Endodermal cell (in vitro differentiated cells): Measurements from ENCODE around the gene PLSCR3. TPM values are rescaled to one million over a fixed set of nuclear protein-coding genes. Genes with fewer than 3 reads are reported as not detected.

ENCODE experiments used
- DNase-seq: peaks from one replicate; pipeline ENCODE4 v3.0.0-alpha.2; 2017
- H3K27ac ChIP-seq: 2 replicates; pipeline ENCODE4 v1.5.1; 2013; ENCODE audit warnings: mild to moderate bottlenecking, low read depth, low read length, moderate library complexity
- H3K27me3 ChIP-seq: 2 replicates; pipeline ENCODE4 v1.6.1; 2013; ENCODE audit warnings: mild to moderate bottlenecking, low read length, moderate library complexity; ENCODE audit not compliant: insufficient read depth, control insufficient read depth, poor library complexity, severe bottlenecking
- H3K36me3 ChIP-seq: 2 replicates; pipeline ENCODE4 v1.7.0; 2013; ENCODE audit warnings: mild to moderate bottlenecking, low read length, moderate library complexity; ENCODE audit not compliant: control insufficient read depth, insufficient read depth
- H3K4me1 ChIP-seq: one replicate; pipeline ENCODE4 v1.7.0; 2013; ENCODE audit warnings: low read length; ENCODE audit not compliant: control insufficient read depth, insufficient read depth
- H3K4me3 ChIP-seq: 2 replicates; pipeline ENCODE4 v1.5.1; 2013; ENCODE audit warnings: mild to moderate bottlenecking, low read length, moderate library complexity
- H3K9ac ChIP-seq: 2 replicates; pipeline ENCODE4 v1.6.1; 2013; ENCODE audit warnings: mild to moderate bottlenecking, low read length, moderate library complexity; ENCODE audit not compliant: poor library complexity, severe bottlenecking; ENCODE audit errors: extremely low read depth
- H3K9me3 ChIP-seq: 2 replicates; pipeline ENCODE4 v1.6.1; 2013; ENCODE audit warnings: mild to moderate bottlenecking, low read length, moderate library complexity; ENCODE audit not compliant: control insufficient read depth
- H3K27ac Mint-ChIP-seq: 2 replicates; pipeline ENCODE4 v1.8.0; 2020; ENCODE audit warnings: mixed read lengths
- H3K27me3 Mint-ChIP-seq: 2 replicates; pipeline ENCODE4 v1.8.0; 2021; ENCODE audit warnings: mild to moderate bottlenecking, mixed read lengths; ENCODE audit not compliant: insufficient read depth
- H3K36me3 Mint-ChIP-seq: 2 replicates; pipeline ENCODE4 v1.8.0; 2020; ENCODE audit warnings: low read depth, mixed read lengths
- H3K4me1 Mint-ChIP-seq: 2 replicates; pipeline ENCODE4 v1.8.0; 2020; ENCODE audit warnings: mixed read lengths
- H3K4me3 Mint-ChIP-seq: 2 replicates; pipeline ENCODE4 v1.8.0; 2020; ENCODE audit warnings: mild to moderate bottlenecking, moderate library complexity, mixed read lengths
- H3K9me3 Mint-ChIP-seq: 2 replicates; pipeline ENCODE4 v1.8.0; 2020; ENCODE audit warnings: mild to moderate bottlenecking, mixed read lengths
- CTCF ChIP-seq: fragments of 200-600 bp; sonication (generic); conservative IDR thresholded peaks from 2 replicates; pipeline ENCODE4 v1.5.0; 2021; ENCODE audit warnings: antibody characterized with exemption, mild to moderate bottlenecking
- WGBS, 2 experiments: methylation state at CpG; one replicate each; pipeline versions ENCODE4 v1.1.5 to v1.1.7; 2013; ENCODE audit warnings: missing lambda C conversion rate in 2 of 2, mixed read lengths in 1 of 2; ENCODE audit not compliant: insufficient coverage in 1 of 2, insufficient read length in 1 of 2; 5-methylcytosine and 5-hydroxymethylcytosine counted together
- total RNA-seq, 2 donors: library from RNA; stranded (reverse); fragmentation: NEBNext Ultra II Directional in 1 of 2; extraction: Animal tissue kit (Norgen Biotek cat#: 25700) in 1 of 2; gene quantifications; 2 replicates in 1 of 2; 3 replicates in 1 of 2; pipeline ENCODE4 v1.2.1, GENCODE V29; 2021

The PLSCR3 gene
- total RNA-seq, 2 donors from 2014 or later, result 21.0 to 26.2 TPM

- peaks cover 2% of the 10 kb centered on the region for H3K36me3 Mint-ChIP-seq
- H3K27ac Mint-ChIP-seq, result no peak overlapping the region
- H3K4me1 Mint-ChIP-seq, result peaks cover 9% of the 10 kb centered on the region
- WGBS, 2 experiments, result 86 to 100% methylated on average over 4 to 7 of the region's 7 CpGs
- Histone ChIP-seq H3K9me3 (peaks cover 9% of the 10 kb centered on the region), H3K36me3 (no peaks in the 10 kb centered on the region), H3K9ac (no peak overlapping the region), H3K27ac (no peak overlapping the region), H3K27me3 (peaks cover 39% of the 10 kb centered on the region), H3K4me1 (peaks cover 4% of the 10 kb centered on the region), H3K4me3 (peak overlapping the region; percentile 84)
- peak overlapping the region; percentile 72 for H3K4me3 Mint-ChIP-seq
- peaks cover 47% of the 10 kb centered on the region for H3K27me3 Mint-ChIP-seq
- peak; percentile 75 for DNase-seq
- peaks cover 5% of the 10 kb centered on the region for H3K9me3 Mint-ChIP-seq
- peak; percentile 26 for TF ChIP-seq CTCF
Observed at GRCh38 chr17:7380321-7380720, 14.0 kb downstream of the PLSCR3 start.

GRCh38 chr17:7379134-7379533 lies 15.2 kb downstream of the PLSCR3 start:
- H3K4me3 Mint-ChIP-seq, result no peak overlapping the region
- Histone ChIP-seq H3K27ac (no peak overlapping the region), H3K9me3 (peaks cover 9% of the 10 kb centered on the region), H3K4me1 (peaks cover 4% of the 10 kb centered on the region), H3K4me3 (no peak overlapping the region), H3K27me3 (peaks cover 39% of the 10 kb centered on the region), H3K9ac (no peak overlapping the region), H3K36me3 (no peaks in the 10 kb centered on the region)
- H3K27ac Mint-ChIP-seq, result no peak overlapping the region
- H3K27me3 Mint-ChIP-seq, result peaks cover 44% of the 10 kb centered on the region
- no peak for TF ChIP-seq CTCF
- peaks cover 9% of the 10 kb centered on the region for H3K4me1 Mint-ChIP-seq
- WGBS, 2 experiments, result 92% methylated on average over 2 of the region's 3 CpGs; no CpG with 5 or more reads in 1 of the 2 experiments
- H3K36me3 Mint-ChIP-seq, result no peaks in the 10 kb centered on the region
- DNase-seq, result no peak
- H3K9me3 Mint-ChIP-seq, result peaks cover 5% of the 10 kb centered on the region

- 92 to 100% methylated on average over 2 of the region's 2 CpGs for WGBS, 2 experiments
- Histone ChIP-seq H3K36me3 (no peaks in the 10 kb centered on the region), H3K27ac (no peak overlapping the region), H3K4me3 (no peak overlapping the region), H3K27me3 (no peaks in the 10 kb centered on the region), H3K9ac (no peak overlapping the region), H3K9me3 (peaks cover 3% of the 10 kb centered on the region), H3K4me1 (no peaks in the 10 kb centered on the region)
- H3K27me3 Mint-ChIP-seq, result peaks cover 14% of the 10 kb centered on the region
- no peak overlapping the region for H3K4me3 Mint-ChIP-seq
- no peaks in the 10 kb centered on the region for H3K4me1 Mint-ChIP-seq
- peaks cover 4% of the 10 kb centered on the region for H3K9me3 Mint-ChIP-seq
- no peaks in the 10 kb centered on the region for H3K36me3 Mint-ChIP-seq
- no peak for TF ChIP-seq CTCF
- DNase-seq, result no peak
- H3K27ac Mint-ChIP-seq, result no peak overlapping the region
Observed at GRCh38 chr17:7374353-7374752, 20.0 kb downstream of the PLSCR3 start.
